ENCODE results near the gene CAPZA1.
A peak's percentile ranks its signal among the peaks of the same experiment; 100 is the strongest.

Gene CAPZA1

DNA sequence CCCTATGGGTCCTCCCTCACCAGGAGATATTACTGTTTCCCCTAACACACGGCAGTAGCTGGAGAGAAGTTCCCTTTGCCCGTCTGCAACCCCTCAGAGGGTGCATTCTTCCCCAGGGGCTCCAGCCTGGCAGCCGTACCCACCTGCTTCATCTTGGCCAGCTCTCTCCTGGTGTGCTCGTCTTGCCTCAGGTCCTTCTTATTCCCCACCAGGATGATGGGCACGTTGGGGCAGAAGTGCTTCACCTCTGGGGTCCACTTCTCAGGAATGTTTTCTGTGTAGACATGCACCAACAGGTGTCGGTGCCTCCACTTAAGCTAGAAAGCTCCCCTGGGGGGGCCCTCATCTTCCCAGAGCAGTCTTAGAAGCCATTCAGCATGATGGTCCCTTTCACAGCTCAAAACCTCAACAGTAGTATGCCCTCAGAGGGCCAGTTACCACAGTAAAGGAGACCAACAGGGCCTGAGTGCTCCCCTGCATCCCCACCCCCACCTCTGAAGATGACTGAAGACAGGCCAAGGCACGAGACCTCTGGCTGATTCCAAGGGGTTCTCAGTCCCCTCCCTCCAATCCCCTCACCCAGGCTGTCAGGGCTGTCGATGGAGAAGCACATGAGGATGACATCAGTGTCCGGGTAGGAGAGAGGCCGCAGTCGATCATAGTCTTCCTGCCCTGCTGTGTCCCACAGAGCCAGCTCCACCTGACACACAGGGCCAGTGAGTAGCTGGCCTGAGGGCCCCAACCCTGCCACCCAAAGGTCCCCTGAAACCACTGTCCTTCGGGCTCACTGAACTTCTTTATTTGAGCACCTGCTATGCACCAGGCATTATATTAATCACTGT lies 83.0 kb downstream of the CAPZA1 start:
- no peak for FAIRE-seq

DNA sequence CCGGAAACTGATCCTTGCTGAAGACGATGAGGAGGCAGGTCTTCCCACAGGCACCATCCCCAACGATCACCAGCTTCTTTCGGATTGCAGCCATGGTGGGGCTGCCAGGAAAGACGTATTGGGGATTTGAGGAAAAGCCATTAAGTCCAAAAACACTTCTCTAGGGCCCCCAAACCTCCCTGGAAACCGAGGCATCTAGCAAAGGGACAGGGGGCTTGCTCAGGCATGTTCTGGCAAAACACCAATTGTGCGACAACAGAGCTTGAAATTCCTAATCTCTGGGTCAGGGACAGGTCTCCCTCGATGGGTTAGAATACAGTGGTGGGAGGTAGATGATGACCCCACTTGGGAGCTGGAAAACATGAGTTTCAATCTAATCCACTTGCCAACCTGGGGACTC lies 84.1 kb downstream of the CAPZA1 start:
- no peak for FAIRE-seq

DNA sequence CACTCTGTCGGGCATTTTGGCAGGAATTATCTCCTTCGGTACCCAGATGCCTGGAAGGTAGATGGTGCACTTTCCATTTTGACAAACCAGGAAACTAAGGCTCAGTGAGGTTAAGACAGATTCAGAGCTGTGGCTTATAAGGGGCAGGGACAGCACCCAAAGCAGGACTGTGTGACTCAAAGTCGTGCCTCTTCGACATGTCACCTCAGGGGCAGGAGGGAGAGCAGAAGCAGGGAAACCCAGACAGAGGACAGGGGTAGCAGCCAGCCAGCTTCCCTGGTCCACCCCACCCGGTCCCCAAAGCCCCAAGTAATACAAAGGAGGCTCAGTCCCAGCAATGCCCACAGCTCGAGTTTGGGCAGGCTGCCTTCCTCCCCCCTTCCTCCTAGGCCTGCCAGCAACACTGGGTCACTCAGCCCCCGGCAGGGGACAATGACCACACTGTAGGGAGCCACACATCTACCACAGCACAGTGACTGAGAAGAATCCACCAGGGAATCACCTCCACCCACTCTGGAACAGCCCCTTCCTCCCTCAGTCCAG lies 84.8 kb downstream of the CAPZA1 start:
- FAIRE-seq = no peak

DNA sequence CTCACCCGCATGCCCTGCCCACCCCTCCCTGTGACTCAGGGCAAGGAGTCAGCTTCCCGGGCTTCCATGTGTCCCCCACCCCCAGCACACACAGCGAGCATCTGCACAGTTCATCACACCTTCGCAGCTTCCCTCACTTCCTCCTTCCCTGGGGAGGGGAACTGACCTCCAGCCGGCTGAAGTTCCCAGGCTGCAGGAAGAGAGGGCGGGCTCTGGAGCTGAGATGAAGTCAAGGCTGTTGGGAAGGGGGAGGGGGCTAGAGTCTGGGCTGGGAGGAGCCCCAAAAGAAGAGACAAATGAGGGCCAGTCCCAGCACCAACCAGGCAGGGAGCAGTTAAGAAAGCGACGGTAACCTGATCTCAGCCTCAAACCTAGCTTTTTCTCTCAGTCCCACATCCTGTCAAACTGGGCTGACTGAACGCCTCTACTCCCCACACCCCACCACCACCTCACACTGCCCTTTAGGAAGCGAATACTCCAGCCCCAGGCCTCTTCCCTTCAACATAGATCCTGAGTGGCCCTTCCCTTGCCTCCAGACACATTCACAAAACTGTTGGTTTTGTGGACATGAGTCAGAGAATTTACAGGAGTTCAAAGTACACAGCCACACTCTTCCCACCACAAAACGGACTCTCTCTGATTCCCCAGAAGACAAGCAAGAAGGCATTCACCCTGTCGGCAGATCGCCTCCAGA lies 85.4 kb downstream of the CAPZA1 start:
- FAIRE-seq = peak; percentile 91

DNA sequence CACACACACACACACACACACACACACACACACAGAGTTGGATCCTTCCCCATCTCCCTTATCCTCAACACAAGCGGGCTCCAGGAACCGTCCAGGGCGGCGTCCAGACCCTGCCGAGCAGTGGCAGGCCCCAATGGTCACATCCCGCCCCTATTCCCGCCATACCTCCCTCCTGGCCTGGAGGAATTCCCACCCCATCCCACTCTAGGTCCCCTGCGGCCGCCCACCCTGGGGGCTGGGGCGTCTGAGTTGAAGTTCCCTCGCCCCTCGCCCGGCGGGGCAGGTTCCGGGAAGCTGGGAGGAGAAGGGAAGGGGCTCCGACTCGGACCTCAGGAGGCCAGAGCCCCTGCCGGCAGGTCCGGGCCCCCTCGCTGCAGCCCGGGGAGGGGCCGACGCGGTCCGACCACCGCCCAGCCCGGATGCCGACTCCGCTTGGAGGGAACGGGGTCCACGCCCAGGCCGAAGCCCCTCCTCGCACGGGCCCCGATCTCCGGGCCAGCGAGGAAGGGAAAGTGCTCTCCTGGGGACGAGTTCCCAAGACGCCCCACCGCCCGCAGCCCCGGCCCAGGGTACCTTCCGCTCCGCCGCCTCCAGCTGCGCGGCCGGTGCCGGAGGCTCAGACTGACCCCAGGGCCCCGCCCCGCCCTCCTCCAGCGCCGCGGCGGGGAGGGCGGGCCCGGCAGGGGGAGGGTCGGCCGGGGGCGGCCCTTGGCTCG lies 87.0 kb downstream of the CAPZA1 start, which contains the start of gene RHOC:
RHOC (minus strand) TSS at position 623 of the 716 bp plus-strand sequence. CDS start 3,328 bp downstream, outside the sequence.
- FAIRE-seq = no peak

DNA sequence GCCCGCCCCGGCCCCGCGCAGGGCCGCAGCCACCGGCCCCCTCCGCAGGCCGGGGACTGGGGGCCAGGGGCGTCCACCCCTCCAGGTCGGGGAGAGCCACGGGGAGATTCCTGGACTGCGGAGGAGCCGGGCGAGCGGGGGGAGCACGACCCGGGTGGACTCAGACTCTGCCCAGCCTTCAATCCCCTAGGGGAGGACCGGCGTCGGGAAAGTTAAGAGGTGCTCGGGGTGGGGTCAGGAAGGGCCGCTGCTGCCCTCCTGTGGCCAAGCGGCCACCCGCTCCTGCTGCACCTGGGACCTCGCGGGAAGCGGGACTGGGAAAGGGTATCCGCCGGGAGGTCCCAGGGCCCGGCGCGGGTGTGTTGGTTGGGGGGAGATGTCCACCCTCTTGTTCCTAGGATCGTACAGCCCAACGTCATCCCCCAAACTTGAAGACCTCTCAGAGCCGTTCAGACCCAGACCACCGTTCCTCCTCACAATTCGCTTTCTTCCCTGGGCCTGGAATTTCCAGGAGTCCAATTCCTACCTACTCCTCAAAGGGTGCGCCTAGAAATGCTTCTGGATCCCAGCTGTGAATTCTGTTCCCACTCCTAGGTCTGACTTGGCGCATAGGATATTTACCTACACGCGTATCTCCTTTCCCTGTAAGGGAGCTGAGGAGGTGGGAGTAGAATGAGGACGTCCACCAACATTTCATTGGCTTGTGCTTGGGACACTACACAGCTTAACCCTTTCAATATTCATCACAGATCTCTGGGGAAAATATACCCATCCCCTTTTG lies 87.8 kb downstream of the CAPZA1 start:
- FAIRE-seq = no peak

DNA sequence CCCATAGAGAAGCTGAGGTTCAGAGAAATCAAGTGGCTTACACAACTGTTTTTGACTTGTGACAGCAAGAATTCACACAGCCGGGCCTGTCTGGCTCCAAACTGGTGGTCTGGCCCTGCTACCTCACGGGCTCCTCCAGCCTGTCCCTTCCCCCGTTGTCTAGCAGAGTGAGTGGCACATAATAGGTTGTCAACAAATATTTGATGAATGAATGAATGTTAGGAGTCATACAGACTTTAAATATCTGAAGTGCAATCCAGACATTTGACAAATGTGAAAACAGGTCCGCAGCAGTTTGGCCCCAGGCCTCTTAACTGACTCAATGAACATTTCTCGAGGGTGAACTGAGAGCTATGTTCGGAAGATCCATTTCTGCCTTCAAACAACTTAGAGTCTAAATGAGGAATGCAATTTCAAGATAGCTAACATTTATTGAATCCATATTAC lies 88.4 kb downstream of the CAPZA1 start:
- no peak for FAIRE-seq

DNA sequence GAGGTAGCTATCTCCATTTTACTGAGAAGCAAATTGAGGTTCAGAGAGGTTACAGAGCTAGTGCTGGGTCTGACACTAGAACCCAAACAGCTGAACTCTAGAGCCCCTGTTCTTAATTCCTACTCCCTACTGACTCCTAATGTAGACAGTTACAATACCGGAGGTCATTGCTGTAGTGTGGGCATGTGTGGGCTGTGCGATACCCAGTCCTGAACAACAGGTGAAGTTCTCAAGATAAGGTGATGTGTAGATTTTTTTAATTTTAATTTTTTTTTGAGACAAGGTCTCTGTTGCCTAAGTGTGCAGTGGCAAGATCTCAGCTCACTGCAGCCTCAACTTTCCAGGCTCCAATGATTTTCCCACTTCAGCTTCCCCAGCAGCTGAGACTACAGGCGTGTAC lies 88.9 kb downstream of the CAPZA1 start:
- FAIRE-seq = no peak

DNA sequence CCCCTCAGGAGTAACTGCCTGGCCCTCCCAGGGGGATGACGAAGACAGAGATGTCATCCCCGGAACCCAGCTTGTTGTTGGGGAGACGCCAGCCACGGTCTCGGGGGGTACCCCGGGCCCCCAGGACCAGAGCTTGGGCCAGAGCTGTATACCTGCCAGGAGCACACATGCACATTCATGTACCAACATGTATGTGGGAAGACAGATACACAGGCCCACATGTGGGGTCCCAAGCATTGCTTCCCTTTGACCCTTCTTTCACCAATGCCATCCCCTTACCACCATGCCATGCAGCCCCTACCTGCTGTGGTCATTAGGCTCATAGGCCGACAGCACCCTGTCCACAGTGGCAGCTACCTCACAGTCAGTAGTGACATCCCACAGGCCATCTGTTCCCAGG lies 90.5 kb downstream of the CAPZA1 start:
- FAIRE-seq = no peak

DNA sequence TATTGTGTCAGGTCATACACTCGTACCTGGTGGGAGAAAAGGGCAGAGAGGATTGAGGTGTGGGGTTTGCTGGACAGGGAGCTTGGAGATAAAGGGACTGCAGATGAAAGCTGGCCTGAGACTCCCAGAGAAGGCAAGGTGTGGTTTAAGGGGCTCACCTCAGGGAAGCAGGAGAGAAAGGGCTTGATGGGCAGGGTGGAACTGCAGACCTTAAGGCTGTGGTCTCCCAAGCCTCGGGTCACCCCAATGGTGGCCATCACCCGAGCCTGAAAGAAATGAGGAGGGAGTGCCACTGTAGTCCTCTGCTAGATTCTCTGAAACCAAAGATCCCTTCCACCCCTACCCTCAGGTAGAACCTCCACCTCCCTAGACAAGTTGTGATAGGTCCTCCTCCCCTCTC lies 91.0 kb downstream of the CAPZA1 start:
- FAIRE-seq = no peak

DNA sequence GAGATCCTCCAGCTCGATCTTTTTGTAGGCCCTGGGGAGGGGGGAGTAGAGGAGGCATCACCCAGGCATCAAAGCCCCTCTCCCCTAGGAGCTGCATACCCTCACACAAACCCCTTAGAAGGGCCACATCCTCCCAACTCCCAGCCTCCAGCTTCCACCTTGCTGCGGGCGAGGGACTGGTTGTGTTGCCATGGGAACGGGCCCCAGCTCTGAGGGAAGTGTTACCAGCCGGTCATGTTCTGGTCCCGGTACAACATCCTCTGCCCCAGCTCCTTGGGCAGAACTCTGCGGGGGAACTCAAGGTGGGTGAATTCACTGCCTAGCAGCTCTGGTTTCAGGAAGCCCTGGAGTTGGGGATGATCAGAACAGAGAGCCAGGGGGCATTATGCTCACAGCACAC lies 91.4 kb downstream of the CAPZA1 start:
- no peak for FAIRE-seq

DNA sequence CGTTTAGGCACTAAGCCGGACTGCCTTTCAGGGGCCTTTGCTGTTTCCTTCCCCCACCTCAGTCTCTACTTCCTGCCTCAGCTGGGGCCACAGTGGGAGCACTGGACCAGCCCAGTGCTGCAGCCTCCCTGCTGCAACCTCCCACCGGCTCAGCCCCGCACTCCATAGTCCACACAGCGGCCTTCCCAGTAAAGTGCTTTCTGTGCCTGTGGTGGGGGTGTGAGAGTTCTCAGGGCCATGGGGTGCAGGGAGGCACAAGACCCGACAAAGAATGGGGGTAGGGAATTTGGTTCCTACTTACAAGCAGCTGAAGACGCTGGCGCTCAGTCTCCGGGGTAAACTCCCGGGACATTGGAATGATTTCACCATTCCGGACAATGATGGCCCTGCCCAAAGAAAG lies 92.0 kb downstream of the CAPZA1 start:
- no peak for FAIRE-seq

DNA sequence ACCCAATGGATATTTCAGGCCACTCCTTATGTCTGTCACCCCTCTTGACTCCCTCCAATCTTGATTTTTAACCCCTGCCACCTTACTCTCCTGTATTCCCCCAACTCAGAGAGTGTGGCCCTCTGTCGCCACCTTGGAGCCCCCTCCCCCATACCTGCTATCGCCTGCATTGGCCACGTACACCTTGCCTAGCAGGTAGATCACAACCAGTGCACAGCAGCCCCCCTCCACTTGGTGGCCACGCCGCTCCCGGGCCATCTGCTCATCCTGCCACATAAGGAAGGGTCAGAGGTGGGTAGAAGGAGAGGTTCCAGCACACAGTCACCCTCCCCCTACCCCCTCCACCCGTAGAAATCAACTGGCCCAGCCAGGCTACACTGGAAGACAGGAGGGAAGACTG lies 92.6 kb downstream of the CAPZA1 start:
- no peak for FAIRE-seq

DNA sequence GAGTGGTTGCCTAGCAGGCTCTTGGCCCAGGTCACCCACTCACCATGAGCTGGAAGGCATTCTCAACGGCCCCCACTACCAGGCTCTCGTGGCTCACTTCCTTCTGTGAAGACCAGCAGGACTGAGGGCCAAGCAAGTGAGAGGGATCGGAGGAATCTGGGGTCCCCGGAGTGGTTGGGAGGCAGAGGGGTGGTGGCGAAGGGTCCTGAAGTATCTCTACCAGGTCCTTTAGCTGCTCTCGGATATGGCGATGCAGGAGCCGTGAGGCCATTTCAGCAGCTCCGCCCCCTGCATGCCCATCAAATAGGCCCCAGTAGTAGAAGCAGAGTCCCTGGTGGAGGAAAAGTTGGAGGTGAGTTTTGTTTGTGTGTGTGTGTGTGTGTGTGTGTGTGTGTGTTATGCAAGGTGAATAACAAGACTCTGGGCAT lies 93.1 kb downstream of the CAPZA1 start:
- no peak for FAIRE-seq

DNA sequence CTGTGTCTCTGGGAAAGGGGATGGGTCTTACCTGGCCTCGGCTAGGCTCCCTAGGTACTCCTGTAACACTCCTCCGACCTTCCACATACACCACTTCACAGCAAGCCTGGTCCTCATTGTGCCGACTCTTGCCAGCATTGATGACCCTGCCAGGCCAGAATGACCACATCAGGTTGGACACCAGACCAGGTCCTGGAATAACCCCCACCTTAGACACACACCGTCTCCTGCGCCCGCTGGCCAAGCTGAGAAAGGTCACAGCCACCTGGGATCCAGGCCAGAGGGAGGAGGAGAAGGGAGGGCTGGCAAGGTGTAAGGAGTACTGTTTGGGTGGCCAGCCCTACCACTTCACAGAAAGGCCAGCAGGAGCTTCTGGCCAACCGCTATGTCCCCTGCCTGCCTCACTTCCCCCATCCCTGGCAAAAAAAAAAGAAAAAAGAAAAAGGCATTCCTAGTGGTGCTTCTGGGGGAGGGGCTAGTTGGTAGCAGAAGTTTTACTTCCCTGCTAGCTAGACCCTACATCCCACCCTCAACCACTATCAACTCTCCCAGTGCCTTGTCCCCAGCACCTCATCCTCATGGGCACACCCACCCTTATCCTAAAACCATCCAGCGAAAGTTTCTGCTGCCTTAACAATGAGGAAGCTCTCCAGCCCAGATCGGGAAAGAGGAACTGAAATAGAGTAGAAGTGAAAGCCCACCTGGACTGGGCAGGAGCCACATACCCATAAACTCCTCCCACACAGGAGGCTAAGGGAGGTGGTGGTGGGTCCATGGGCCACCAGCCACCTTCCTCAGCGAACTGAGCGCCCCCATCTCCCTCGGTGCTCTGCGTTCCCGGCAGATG lies 94.1 kb downstream of the CAPZA1 start:
- FAIRE-seq = no peak

DNA sequence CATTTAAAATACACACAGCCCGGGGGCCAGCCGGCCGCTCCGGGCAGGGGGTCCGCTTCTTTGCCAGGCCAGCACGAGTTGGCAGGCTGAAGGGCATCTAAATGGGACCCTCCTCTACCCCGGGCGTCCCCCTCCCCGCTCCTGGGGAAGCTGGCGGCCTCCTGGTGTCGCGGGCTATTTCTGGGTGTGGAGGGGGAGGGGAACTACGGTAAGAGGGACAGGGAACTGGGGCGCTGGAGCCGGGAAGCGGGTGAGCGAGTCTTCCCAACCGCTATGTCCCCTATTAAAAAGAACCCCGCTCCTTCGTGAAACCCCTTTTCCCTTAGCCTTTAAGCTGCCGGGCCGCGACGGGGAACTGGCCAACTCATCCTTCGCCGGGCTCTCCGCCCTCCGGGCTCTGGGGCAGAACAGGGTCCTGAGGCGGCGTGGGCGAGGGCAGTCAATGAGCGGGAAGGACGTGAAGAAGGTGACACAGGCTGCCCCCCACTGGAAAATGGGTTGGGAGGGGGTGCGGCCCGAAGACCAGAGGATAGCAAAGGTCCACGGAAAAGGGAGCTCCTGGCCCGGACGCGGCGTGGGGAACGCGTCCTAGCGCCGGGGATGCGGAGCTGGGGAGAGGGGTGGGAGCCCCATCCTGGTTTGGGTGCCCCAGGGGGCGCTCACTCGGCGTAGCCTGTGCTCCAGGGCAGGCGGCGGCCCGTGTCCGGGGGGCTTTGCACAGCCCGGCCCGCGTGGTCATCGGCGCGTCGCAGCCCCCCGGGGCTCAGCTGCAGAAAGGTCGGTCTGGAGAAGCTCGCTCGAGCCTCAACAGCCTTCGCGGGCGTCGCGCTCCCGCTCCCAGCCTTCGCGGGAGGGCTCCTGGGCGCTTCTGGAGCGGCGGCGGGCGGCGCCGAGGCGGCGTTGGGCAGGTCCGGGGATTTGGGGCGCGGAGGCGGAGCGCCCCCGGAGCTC lies 95.0 kb downstream of the CAPZA1 start:
- FAIRE-seq = no peak

DNA sequence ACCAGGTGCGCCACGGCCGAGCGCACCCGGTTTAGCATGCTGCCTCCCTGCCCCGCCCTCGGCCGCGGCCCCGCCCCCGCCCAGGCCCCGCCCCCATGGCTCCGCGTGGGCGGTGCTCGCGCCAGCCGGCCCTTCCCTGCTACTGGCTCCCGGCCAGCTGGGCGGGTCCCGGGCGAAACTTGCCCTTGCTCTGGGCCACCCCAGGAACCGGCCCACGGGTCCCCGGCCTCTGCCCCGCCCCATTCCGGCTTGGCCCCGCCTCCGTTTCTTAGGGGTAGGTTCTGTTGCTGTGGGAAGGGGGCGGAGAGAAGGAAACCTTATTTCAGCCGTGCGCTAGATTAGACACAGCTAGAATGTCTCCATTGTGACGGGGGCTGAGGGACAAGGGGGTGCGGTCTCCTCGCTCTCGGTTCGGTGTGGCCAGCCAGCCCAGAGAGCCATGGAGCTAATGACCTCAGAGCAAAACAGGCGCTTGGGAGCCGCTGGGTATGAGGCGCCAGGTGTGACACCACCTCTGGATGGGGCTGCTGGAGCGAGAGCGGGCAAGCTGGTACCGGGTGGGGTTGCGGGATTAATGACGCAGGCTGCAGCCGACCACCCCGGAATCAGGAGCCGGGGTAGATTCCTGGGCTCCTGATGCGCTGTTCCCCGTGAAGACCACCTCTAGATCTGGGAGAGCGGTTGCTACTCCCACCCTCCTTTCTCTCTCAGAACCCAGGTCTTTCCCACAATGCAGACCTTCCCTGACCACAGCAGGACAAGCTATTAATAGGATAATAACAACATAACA lies 95.8 kb downstream of the CAPZA1 start, which contains the start of gene PPM1J:
PPM1J (minus strand) TSS at position 69 of the 790 bp plus-strand sequence; CDS start at position 38, 31 bp downstream.
- FAIRE-seq = no peak

DNA sequence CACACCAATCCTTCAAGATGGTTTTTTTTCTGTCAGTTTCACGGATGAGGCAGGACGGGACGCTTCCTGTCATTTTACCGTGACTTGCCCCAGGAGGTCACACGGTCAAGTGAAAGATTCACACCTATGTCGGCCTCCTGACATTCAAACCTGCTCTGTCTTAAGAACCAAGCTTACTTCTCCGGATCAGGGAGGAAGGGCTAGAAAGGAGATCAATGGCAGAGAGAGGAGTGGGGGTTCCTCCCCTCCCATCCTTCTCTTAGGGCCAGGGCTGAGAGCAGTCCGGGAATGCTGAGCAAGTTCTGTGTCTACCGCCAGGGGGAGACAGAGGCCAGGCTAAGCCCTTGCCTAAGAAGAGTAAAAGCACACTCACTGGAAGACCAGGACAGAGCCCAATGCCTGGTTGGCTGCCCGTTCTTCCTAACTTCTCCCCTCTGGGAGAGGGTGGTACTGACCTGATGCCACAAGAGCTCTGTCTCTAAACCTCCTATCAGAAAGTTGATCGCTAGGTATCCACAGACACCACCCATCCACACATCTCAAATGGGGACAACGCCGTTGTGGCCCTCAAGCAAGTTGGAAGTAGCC lies 96.6 kb downstream of the CAPZA1 start:
- no peak for FAIRE-seq

Measured in A204.1 (cell line).